Measurements from ENCODE around the gene CENPQ.

The CENPQ gene

DNA sequence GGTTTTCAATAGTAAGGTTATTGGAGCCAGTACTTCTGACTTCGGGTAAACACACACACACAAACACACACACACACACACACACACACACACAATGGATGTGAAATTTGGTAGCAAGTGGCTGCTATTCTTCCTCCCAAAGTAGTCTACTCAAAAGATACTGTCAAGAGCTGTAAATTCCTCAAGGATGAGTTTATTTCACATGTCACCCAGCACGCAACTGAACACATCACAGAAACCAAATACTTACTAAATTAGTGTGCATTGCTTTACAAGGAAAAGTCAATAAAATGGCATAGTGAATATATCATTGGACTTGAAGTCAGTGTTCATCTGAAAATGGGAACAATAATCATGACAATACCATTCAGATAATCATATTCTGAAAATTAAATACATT is 33.0 kb upstream of the CENPQ start:
- H3K23ac ChIP-seq (ENCODE audit: low read length in 2 of 2): no peak overlapping the region
- no peak overlapping the region for H2AFZ ChIP-seq (ENCODE audit: low read depth, low read length)
- H3K9me3 ChIP-seq (ENCODE audit: control insufficient read depth, low read length): no peaks in the 10 kb centered on the region
- no peak overlapping the region for H4K8ac ChIP-seq (ENCODE audit: low read length)
- H3K36me3 ChIP-seq (ENCODE audit: control insufficient read depth in 1 of 2, insufficient read depth in 2 of 2, low read depth in 1 of 2, low read length in 2 of 2): peaks cover 0 to 47% of the 10 kb centered on the region in 2 experiments
- no peak overlapping the region for H3K27ac ChIP-seq (ENCODE audit: low read length, poor library complexity, severe bottlenecking)
- no peaks in the 10 kb centered on the region for H3K27me3 ChIP-seq (ENCODE audit: control insufficient read depth in 1 of 2, insufficient read depth in 1 of 2, low read length in 2 of 2)
- no peak overlapping the region for H2BK120ac ChIP-seq (ENCODE audit: low read depth, low read length)
- H3K4ac ChIP-seq (ENCODE audit: low read depth in 1 of 2, low read length in 2 of 2): no peak overlapping the region
- 33% methylated on average over 2 of the region's 2 CpGs for WGBS
- H4K91ac ChIP-seq (ENCODE audit: low read length): no peak overlapping the region
- H3K4me2 ChIP-seq (ENCODE audit: low read length, poor library complexity, severe bottlenecking): no peak overlapping the region
- no peak overlapping the region for H2BK5ac ChIP-seq (ENCODE audit: low read depth, low read length, poor library complexity, severe bottlenecking)
- H3K18ac ChIP-seq (ENCODE audit: low read depth in 1 of 2, low read length in 2 of 2): no peak overlapping the region
- H3K9ac ChIP-seq (ENCODE audit: low read length): no peak overlapping the region
- no peak overlapping the region for H3K14ac ChIP-seq (ENCODE audit: low read length in 2 of 2)
- no peaks in the 10 kb centered on the region for H3K79me1 ChIP-seq (replicated peaks; ENCODE audit: low read length, poor library complexity, severe bottlenecking)
- H3K4me3 ChIP-seq (ENCODE audit: insufficient read depth in 1 of 2, low read depth in 1 of 2, low read length in 2 of 2): no peak overlapping the region
- peak; percentile 28 for DNase-seq
- H2BK15ac ChIP-seq (ENCODE audit: low read depth, poor library complexity, severe bottlenecking): no peak overlapping the region
- H2BK12ac ChIP-seq (ENCODE audit: low read length in 2 of 2): no peak overlapping the region
- no peaks in the 10 kb centered on the region for H3K4me1 ChIP-seq (ENCODE audit: control insufficient read depth, insufficient read depth, low read depth, low read length)
- no peak overlapping the region for H2AK5ac ChIP-seq (ENCODE audit: low read length, severe bottlenecking)

DNA sequence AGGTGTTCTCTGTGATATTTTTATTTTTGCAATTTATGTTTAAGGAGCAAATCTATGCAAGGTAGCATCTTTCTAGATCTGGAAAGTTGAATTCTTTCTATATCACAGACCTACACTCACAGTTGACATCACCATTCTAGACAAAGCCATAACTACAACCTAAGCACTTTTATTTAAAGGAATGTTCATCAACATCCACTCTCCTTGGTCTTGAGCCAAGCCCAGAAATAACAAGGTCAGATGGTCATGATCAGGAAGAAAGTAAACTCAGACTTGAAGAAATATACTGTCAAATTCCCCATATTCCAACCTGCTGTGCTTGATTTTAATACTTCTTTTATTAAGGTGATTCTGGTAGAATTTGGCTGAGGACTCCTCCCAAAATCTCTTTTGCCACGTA is 32.3 kb upstream of the CENPQ start:
- no peak overlapping the region for H3K14ac ChIP-seq (ENCODE audit: low read length in 2 of 2)
- H3K4ac ChIP-seq (ENCODE audit: low read depth in 1 of 2, low read length in 2 of 2): no peak overlapping the region
- no peak overlapping the region for H3K4me2 ChIP-seq (ENCODE audit: low read length, poor library complexity, severe bottlenecking)
- H3K9me3 ChIP-seq (ENCODE audit: control insufficient read depth, low read length): no peaks in the 10 kb centered on the region
- no peak overlapping the region for H3K9ac ChIP-seq (ENCODE audit: low read length)
- H3K36me3 ChIP-seq (ENCODE audit: control insufficient read depth in 1 of 2, insufficient read depth in 2 of 2, low read depth in 1 of 2, low read length in 2 of 2): peaks cover 0 to 53% of the 10 kb centered on the region in 2 experiments
- no peaks in the 10 kb centered on the region for H3K79me1 ChIP-seq (replicated peaks; ENCODE audit: low read length, poor library complexity, severe bottlenecking)
- no peak overlapping the region for H3K18ac ChIP-seq (ENCODE audit: low read depth in 1 of 2, low read length in 2 of 2)
- H4K91ac ChIP-seq (ENCODE audit: low read length): no peak overlapping the region
- H4K8ac ChIP-seq (ENCODE audit: low read length): no peak overlapping the region
- no peak overlapping the region for H2BK120ac ChIP-seq (ENCODE audit: low read depth, low read length)
- no peak overlapping the region for H2AFZ ChIP-seq (ENCODE audit: low read depth, low read length)
- H3K4me1 ChIP-seq (ENCODE audit: control insufficient read depth, insufficient read depth, low read depth, low read length): no peaks in the 10 kb centered on the region
- WGBS: no CpG with 5 or more reads among the region's 1 CpG
- no peak overlapping the region for H3K4me3 ChIP-seq (ENCODE audit: insufficient read depth in 1 of 2, low read depth in 1 of 2, low read length in 2 of 2)
- no peaks in the 10 kb centered on the region for H3K27me3 ChIP-seq (ENCODE audit: control insufficient read depth in 1 of 2, insufficient read depth in 1 of 2, low read length in 2 of 2)
- no peak overlapping the region for H3K27ac ChIP-seq (ENCODE audit: low read length, poor library complexity, severe bottlenecking)
- no peak overlapping the region for H2BK12ac ChIP-seq (ENCODE audit: low read length in 2 of 2)
- H3K23ac ChIP-seq (ENCODE audit: low read length in 2 of 2): no peak overlapping the region
- no peak overlapping the region for H2BK15ac ChIP-seq (ENCODE audit: low read depth, poor library complexity, severe bottlenecking)
- H2AK5ac ChIP-seq (ENCODE audit: low read length, severe bottlenecking): no peak overlapping the region
- H2BK5ac ChIP-seq (ENCODE audit: low read depth, low read length, poor library complexity, severe bottlenecking): no peak overlapping the region
- DNase-seq: no peak

DNA sequence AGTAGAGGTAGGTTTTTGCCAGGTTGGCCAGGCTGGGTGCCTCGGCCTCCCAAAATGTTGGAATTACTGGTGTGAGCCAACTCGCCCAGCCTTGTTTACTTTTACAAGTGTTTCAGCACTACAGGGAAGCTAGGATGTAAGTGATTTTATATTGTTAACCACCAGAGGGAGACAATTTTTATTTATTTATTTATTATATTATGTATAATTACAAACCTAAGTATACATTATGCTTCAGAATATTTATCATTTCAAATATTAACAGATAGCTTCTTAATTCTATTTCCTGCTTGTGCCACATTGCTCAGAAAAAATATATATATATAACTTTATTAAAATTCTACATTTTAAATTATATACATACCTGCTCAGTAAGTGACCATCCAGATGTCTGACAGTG is 9.9 kb upstream of the CENPQ start:
- no peak overlapping the region for H3K14ac ChIP-seq (ENCODE audit: low read length in 2 of 2)
- H2BK12ac ChIP-seq (ENCODE audit: low read length in 2 of 2): no peak overlapping the region
- H3K79me1 ChIP-seq (replicated peaks; ENCODE audit: low read length, poor library complexity, severe bottlenecking): peaks cover 2% of the 10 kb centered on the region
- no peak overlapping the region for H3K4me3 ChIP-seq (ENCODE audit: insufficient read depth in 1 of 2, low read depth in 1 of 2, low read length in 2 of 2)
- H3K18ac ChIP-seq (ENCODE audit: low read depth in 1 of 2, low read length in 2 of 2): no peak overlapping the region
- no peak overlapping the region for H2BK5ac ChIP-seq (ENCODE audit: low read depth, low read length, poor library complexity, severe bottlenecking)
- no peak overlapping the region for H3K9ac ChIP-seq (ENCODE audit: low read length)
- 100% methylated on average over 1 of the region's 2 CpGs for WGBS
- H2BK120ac ChIP-seq (ENCODE audit: low read depth, low read length): no peak overlapping the region
- no peak overlapping the region for H4K8ac ChIP-seq (ENCODE audit: low read length)
- H3K27ac ChIP-seq (ENCODE audit: low read length, poor library complexity, severe bottlenecking): no peak overlapping the region
- H2AK5ac ChIP-seq (ENCODE audit: low read length, severe bottlenecking): no peak overlapping the region
- peak; percentile 16 for DNase-seq
- H4K91ac ChIP-seq (ENCODE audit: low read length): no peak overlapping the region
- peaks cover 5 to 75% of the 10 kb centered on the region in 2 experiments for H3K36me3 ChIP-seq (ENCODE audit: control insufficient read depth in 1 of 2, insufficient read depth in 2 of 2, low read depth in 1 of 2, low read length in 2 of 2)
- no peaks in the 10 kb centered on the region for H3K4me1 ChIP-seq (ENCODE audit: control insufficient read depth, insufficient read depth, low read depth, low read length)
- no peak overlapping the region for H2AFZ ChIP-seq (ENCODE audit: low read depth, low read length)
- no peak overlapping the region for H3K23ac ChIP-seq (ENCODE audit: low read length in 2 of 2)
- no peak overlapping the region for H3K4me2 ChIP-seq (ENCODE audit: low read length, poor library complexity, severe bottlenecking)
- H3K9me3 ChIP-seq (ENCODE audit: control insufficient read depth, low read length): no peaks in the 10 kb centered on the region
- no peak overlapping the region for H3K4ac ChIP-seq (ENCODE audit: low read depth in 1 of 2, low read length in 2 of 2)
- no peak overlapping the region for H2BK15ac ChIP-seq (ENCODE audit: low read depth, poor library complexity, severe bottlenecking)
- H3K27me3 ChIP-seq (ENCODE audit: control insufficient read depth in 1 of 2, insufficient read depth in 1 of 2, low read length in 2 of 2): no peaks in the 10 kb centered on the region

DNA sequence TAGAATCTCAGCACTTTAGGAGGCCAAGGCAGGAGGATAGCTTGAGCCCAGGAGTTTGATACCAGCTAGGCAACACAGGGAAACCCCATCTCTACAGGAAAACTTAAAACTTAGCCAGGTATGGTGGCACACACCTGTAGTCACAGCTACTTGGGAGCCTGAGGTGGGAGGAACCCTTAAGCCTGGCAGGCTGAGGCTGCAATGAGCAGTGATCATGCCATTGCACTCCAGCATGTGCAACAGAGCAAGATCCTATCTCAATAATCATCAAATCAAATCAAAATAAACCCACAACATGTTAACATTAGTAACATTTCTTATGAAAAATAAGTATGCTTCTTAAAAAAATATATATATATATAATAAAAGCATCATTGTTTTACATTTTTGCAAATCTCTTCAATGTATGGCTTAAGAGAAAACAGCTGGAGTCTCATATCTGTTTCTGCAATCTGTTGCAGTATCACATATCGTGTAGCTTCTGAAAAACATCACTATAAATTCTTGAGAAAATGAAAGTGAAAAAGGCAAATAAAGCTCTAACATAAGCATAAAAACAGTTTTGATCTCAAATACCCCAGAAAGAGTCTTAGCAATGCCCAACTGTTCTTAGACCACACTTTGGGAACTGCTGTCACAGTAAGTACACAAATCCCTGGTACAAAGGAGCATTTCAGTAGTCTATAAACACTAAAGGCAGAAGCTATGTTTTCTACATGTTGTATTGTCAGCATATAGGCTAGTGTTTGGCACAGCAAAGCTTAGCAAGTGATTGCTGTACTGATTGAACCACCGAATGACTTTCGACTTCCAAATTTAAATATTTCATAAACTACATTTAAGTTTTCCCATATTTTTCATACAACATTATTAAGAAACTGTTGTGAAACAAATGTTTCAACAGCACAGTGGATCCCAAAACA is 8.1 kb upstream of the CENPQ start:
- DNase-seq: no peak

More for the DNA sequence above, 8.1 kb upstream of the CENPQ start:
- H4K8ac ChIP-seq (ENCODE audit: low read length): no peak overlapping the region
- H4K91ac ChIP-seq (ENCODE audit: low read length): no peak overlapping the region
- no peaks in the 10 kb centered on the region for H3K9me3 ChIP-seq (ENCODE audit: control insufficient read depth, low read length)
- no peak overlapping the region for H3K14ac ChIP-seq (ENCODE audit: low read length in 2 of 2)
- H3K18ac ChIP-seq (ENCODE audit: low read depth in 1 of 2, low read length in 2 of 2): no peak overlapping the region
- H3K9ac ChIP-seq (ENCODE audit: low read length): no peak overlapping the region
- H3K27me3 ChIP-seq (ENCODE audit: control insufficient read depth in 1 of 2, insufficient read depth in 1 of 2, low read length in 2 of 2): no peaks in the 10 kb centered on the region
- no peak overlapping the region for H2BK120ac ChIP-seq (ENCODE audit: low read depth, low read length)
- H3K36me3 ChIP-seq (ENCODE audit: control insufficient read depth in 1 of 2, insufficient read depth in 2 of 2, low read depth in 1 of 2, low read length in 2 of 2): peaks cover 5 to 70% of the 10 kb centered on the region in 2 experiments
- no peak overlapping the region for H2AFZ ChIP-seq (ENCODE audit: low read depth, low read length)
- H3K4me2 ChIP-seq (ENCODE audit: low read length, poor library complexity, severe bottlenecking): no peak overlapping the region
- H2BK12ac ChIP-seq (ENCODE audit: low read length in 2 of 2): no peak overlapping the region
- no peak overlapping the region for H3K23ac ChIP-seq (ENCODE audit: low read length in 2 of 2)
- no peaks in the 10 kb centered on the region for H3K4me1 ChIP-seq (ENCODE audit: control insufficient read depth, insufficient read depth, low read depth, low read length)
- peaks cover 6% of the 10 kb centered on the region for H3K79me1 ChIP-seq (replicated peaks; ENCODE audit: low read length, poor library complexity, severe bottlenecking)
- H2BK5ac ChIP-seq (ENCODE audit: low read depth, low read length, poor library complexity, severe bottlenecking): no peak overlapping the region
- no peak overlapping the region for H3K27ac ChIP-seq (ENCODE audit: low read length, poor library complexity, severe bottlenecking)
- H2BK15ac ChIP-seq (ENCODE audit: low read depth, poor library complexity, severe bottlenecking): no peak overlapping the region
- H3K4me3 ChIP-seq (ENCODE audit: insufficient read depth in 1 of 2, low read depth in 1 of 2, low read length in 2 of 2): no peak overlapping the region
- H3K4ac ChIP-seq (ENCODE audit: low read depth in 1 of 2, low read length in 2 of 2): no peak overlapping the region
- no peak overlapping the region for H2AK5ac ChIP-seq (ENCODE audit: low read length, severe bottlenecking)
- 100% methylated on average over 3 of the region's 3 CpGs for WGBS

Data from mesenchymal stem cell (in vitro differentiated cells and primary cell).